Cardiac muscle cell (in vitro differentiated cells and primary cell): Measurements from ENCODE around the gene NCAM1. TPM values are rescaled to one million over a fixed set of nuclear protein-coding genes. Genes with fewer than 3 reads are reported as not detected.

ENCODE experiments used
- DNase-seq, 2 donors: peaks; one replicate each; pipeline versions ENCODE4 v3.0.0 to v3.0.0-alpha.2; 2010 to 2017; ENCODE audit warnings: low read depth in 1 of 2, low spot score in 1 of 2
- H3K27ac ChIP-seq: fragments of 200-600 bp; sonication (generic); 2 replicates; pipeline ENCODE4 v1.5.1; 2016
- H3K27me3 ChIP-seq: fragments of 200-600 bp; sonication (generic); 2 replicates; pipeline ENCODE4 v1.6.0; 2016; ENCODE audit warnings: control low read depth
- H3K36me3 ChIP-seq: fragments of 200-600 bp; sonication (generic); 2 replicates; pipeline ENCODE4 v1.5.1; 2016; ENCODE audit warnings: control low read depth
- H3K4me1 ChIP-seq: fragments of 200-600 bp; sonication (generic); 2 replicates; pipeline ENCODE4 v1.8.1; 2017; ENCODE audit warnings: low read depth, mild to moderate bottlenecking, mixed run types
- H3K4me3 ChIP-seq: fragments of 200-600 bp; sonication (generic); 2 replicates; pipeline ENCODE4 v1.5.1; 2016; ENCODE audit warnings: mild to moderate bottlenecking
- H3K9me3 ChIP-seq: fragments of 200-600 bp; sonication (generic); 2 replicates; pipeline ENCODE4 v1.5.1; 2017; ENCODE audit warnings: low read depth, mild to moderate bottlenecking, control low read depth
- polyA plus RNA-seq: library from polyadenylated mRNA; unstranded; fragments of >200 nt; fragmentation: Nextera tagmentation; extraction: Ambion mirVana; gene quantifications from 2 replicates; pipeline ENCODE4 v1.2.1, GENCODE V29; 2016
- total RNA-seq: library from RNA; depleted of rRNA; stranded (reverse); fragments of >200 nt; gene quantifications from 2 replicates; pipeline ENCODE4 v1.2.3, GENCODE V29; 2016
- TF ChIP-seq, protein P1 (sequence below): IDR thresholded peaks from 2 replicates; pipeline ENCODE4 v1.5.1; 2012; ENCODE audit warnings: low read depth, mild to moderate bottlenecking, low read length

NCAM1 gene
- total and polyA plus RNA-seq, 2 experiments from 2014 or later: 61.9 to 203 TPM

DNA sequence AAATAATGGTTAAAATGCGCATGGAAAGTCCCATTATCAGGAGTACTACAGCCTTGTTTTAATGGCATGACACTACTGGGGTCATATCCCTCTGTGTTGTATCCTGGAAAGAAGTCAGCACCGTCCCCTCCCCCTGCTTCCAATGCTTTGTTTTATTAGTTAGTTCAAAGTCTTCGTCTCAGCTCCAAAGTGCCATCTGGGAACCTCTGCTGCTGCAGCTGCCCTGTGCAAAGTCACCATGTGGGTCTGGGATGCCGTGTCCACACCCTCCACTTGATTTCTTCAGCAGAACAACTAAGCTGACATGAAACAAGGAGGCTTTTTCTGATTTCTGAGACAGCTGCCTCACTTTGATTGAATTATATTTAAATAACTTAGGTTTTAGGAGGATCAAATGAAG, 29.5 kb upstream of the NCAM1 start:
- no peaks in the 10 kb centered on the region for H3K27me3 ChIP-seq
- no peaks in the 10 kb centered on the region for H3K36me3 ChIP-seq
- no peak for DNase-seq
- no peaks in the 10 kb centered on the region for H3K9me3 ChIP-seq
- peaks cover 7% of the 10 kb centered on the region for H3K4me1 ChIP-seq
- no peak overlapping the region for H3K27ac ChIP-seq
- TF ChIP-seq, protein P1, sequence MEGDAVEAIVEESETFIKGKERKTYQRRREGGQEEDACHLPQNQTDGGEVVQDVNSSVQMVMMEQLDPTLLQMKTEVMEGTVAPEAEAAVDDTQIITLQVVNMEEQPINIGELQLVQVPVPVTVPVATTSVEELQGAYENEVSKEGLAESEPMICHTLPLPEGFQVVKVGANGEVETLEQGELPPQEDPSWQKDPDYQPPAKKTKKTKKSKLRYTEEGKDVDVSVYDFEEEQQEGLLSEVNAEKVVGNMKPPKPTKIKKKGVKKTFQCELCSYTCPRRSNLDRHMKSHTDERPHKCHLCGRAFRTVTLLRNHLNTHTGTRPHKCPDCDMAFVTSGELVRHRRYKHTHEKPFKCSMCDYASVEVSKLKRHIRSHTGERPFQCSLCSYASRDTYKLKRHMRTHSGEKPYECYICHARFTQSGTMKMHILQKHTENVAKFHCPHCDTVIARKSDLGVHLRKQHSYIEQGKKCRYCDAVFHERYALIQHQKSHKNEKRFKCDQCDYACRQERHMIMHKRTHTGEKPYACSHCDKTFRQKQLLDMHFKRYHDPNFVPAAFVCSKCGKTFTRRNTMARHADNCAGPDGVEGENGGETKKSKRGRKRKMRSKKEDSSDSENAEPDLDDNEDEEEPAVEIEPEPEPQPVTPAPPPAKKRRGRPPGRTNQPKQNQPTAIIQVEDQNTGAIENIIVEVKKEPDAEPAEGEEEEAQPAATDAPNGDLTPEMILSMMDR: no peak
- H3K4me3 ChIP-seq: no peak overlapping the region

DNA sequence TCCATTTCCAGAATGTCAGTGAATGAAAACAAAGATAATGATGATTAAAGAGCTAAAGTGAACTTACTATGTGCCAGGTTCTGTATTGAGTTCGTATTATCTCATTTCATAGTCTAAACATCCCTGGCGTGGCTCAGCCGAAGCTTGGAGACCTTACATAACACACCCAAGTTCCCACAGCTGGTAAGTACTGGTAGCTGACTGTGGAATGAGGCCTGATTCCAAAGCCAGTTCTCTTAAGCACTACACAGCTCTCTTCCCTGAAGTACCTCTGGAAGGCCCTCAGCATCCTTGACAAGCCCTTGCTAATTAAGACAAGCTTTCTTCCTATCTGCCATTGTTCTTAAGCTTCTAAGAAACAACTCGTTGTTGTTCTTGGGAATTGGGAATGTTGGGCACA, 28.6 kb upstream of the NCAM1 start:
- no peaks in the 10 kb centered on the region for H3K36me3 ChIP-seq
- no peak overlapping the region for H3K4me3 ChIP-seq
- H3K27ac ChIP-seq: no peak overlapping the region
- no peaks in the 10 kb centered on the region for H3K27me3 ChIP-seq
- H3K4me1 ChIP-seq: peaks cover 7% of the 10 kb centered on the region
- DNase-seq: peak in 1 of 2 donors; percentile 43
- H3K9me3 ChIP-seq: no peaks in the 10 kb centered on the region
- TF ChIP-seq, protein P1: no peak

DNA sequence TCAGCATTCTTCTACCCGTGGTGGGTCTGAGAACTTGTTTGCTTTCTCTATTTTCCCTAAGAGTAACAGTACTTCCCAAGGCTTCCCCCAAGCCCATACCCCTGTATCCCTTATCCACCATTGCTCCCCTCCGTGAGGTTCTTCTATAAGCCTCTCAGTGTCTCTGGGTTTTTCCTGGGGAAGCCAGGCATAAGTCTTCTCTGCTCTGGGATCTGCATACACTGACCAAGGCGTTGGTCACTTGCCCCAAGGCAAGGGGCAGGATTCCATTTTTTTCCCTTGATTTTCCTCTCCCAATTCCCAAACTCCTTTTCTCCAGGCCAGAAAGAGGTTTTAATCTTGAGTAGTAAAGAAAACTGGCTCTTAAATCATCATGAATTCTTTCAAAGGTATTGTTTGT, 27.2 kb upstream of the NCAM1 start:
- no peaks in the 10 kb centered on the region for H3K4me1 ChIP-seq

DNA sequence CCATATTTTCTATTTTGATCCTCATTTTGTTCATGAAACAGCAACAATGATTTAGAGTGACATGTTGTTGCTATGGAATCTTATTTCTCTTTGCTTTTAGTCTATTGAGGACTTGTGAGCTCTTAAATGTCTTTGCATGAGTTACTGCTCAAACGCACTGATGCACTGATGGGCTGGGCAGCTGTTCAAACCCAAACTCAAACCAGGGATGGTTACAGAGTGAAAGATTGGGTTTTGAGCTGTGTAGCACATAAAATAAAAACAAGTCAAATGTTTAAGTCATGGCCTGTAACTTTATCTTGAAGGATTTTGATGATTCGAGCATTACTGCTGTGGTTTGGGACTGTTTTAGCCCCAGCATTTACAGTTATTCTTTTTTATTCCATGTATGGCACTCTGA, 20.1 kb upstream of the NCAM1 start:
- no peaks in the 10 kb centered on the region for H3K36me3 ChIP-seq
- H3K4me1 ChIP-seq: peaks cover 17% of the 10 kb centered on the region
- DNase-seq: no peak
- no peak overlapping the region for H3K27ac ChIP-seq
- TF ChIP-seq, protein P1: no peak
- no peak overlapping the region for H3K4me3 ChIP-seq
- H3K9me3 ChIP-seq: no peaks in the 10 kb centered on the region
- no peaks in the 10 kb centered on the region for H3K27me3 ChIP-seq

More for the DNA sequence above, 27.2 kb upstream of the NCAM1 start:
- H3K4me3 ChIP-seq: no peak overlapping the region
- DNase-seq: no peak
- H3K27ac ChIP-seq: no peak overlapping the region
- H3K27me3 ChIP-seq: no peaks in the 10 kb centered on the region
- no peaks in the 10 kb centered on the region for H3K9me3 ChIP-seq
- H3K36me3 ChIP-seq: no peaks in the 10 kb centered on the region
- TF ChIP-seq, protein P1: no peak

DNA sequence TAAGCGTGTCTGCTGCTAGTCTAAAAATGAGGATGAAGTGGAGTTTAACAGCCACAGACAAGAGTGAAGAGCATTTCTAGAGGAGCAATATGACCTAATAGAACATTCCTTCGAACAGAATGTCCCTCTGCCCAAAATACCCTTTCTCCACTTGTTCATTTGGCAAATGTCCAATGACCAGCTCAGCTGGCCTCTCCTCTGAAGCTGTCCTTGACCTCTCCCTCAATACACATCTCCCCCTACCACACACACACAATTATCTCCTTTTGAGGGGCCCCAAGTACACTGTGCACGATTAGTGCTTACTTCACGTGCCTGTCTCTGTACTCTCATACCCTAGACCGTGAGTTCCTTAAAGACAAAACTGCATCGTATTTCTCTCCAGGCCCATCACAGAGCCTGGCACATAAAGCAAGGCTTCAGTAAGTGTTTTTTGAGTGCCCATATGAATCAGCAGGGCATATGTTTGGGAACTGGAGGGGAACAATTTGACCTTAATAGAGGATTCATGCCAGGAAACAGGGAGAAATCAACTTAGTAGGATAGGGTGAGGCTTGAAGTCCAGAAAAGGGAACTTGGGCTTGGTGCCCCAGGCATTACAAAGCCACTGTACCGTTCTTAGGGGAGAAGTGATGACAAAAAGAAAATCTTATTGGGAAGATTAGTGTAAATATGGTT, 18.1 kb upstream of the NCAM1 start:
- H3K4me3 ChIP-seq: no peak overlapping the region
- peak in 1 of 2 donors; percentile 77 for DNase-seq
- TF ChIP-seq, protein P1: no peak
- H3K9me3 ChIP-seq: no peaks in the 10 kb centered on the region
- H3K27me3 ChIP-seq: no peaks in the 10 kb centered on the region
- no peaks in the 10 kb centered on the region for H3K36me3 ChIP-seq
- peak overlapping the region; percentile 61 for H3K27ac ChIP-seq
- peaks cover 17% of the 10 kb centered on the region for H3K4me1 ChIP-seq

DNA sequence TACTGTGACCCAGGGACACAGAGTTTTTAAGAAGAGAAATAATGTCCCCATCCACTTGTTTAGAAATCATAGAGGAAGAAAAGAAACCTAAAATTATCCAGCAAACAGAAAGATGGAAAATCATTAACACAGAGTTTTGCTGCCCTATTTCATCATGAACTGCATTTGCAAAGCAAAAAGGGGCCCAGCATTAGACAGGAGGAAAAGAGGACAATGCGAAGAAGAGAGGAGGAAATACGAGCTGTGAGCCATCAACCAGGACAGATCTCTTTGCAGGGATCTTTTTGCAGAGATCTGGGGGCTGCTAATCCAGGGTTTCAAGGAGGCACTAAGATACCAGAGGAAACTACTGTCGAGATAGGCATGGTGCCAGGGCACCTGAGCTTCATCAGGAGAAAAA, 14.4 kb upstream of the NCAM1 start:
- TF ChIP-seq, protein P1: no peak
- Histone ChIP-seq H3K4me3 (no peak overlapping the region), H3K36me3 (no peaks in the 10 kb centered on the region), H3K4me1 (peaks cover 17% of the 10 kb centered on the region), H3K9me3 (no peaks in the 10 kb centered on the region), H3K27me3 (no peaks in the 10 kb centered on the region), H3K27ac (no peak overlapping the region)
- DNase-seq: no peak
